Fibroblast of lung (primary cell): Measurements from ENCODE around the gene TAGLN2. TPM values are rescaled to one million over a fixed set of nuclear protein-coding genes. Genes with fewer than 3 reads are reported as not detected.

Experiments
- DNase-seq, 2 donors: peaks; one replicate each; pipeline versions ENCODE4 v3.0.0 to v3.0.0-alpha.2; 2010; ENCODE audit warnings: low read depth in 2 of 2
- H2AFZ ChIP-seq: 2 replicates; pipeline ENCODE4 v1.5.1; 2012; ENCODE audit warnings: low read length, control low read depth, inconsistent platforms
- H3K27ac ChIP-seq: 2 replicates; pipeline ENCODE4 v1.5.1; 2011; ENCODE audit warnings: low read length, control low read depth; ENCODE audit not compliant: insufficient read depth
- H3K27me3 ChIP-seq: 2 replicates; pipeline ENCODE4 v1.5.1; 2011; ENCODE audit warnings: mild to moderate bottlenecking, low read length; ENCODE audit not compliant: control insufficient read depth, insufficient read depth
- H3K36me3 ChIP-seq: 2 replicates; pipeline ENCODE4 v1.5.1; 2011; ENCODE audit warnings: low read length; ENCODE audit not compliant: control insufficient read depth, insufficient read depth
- H3K4me1 ChIP-seq: 2 replicates; pipeline ENCODE4 v1.5.1; 2011; ENCODE audit warnings: low read length; ENCODE audit not compliant: control insufficient read depth, insufficient read depth; ENCODE audit errors: extremely low read depth
- H3K4me2 ChIP-seq: 2 replicates; pipeline ENCODE4 v1.5.1; 2011; ENCODE audit warnings: low read length, control low read depth; ENCODE audit not compliant: insufficient read depth; ENCODE audit errors: extremely low read depth
- H3K4me3 ChIP-seq, 4 experiments: fragments of 200-600 bp in 1 of 4; sonication (generic) in 1 of 4; replicated peaks in 1 of 4; 2 replicates each; pipeline ENCODE4 v1.5.1; 2011 to 2016; ENCODE audit warnings: low read length in 4 of 4, low read depth in 3 of 4, mild to moderate bottlenecking in 3 of 4, control low read depth in 2 of 4, inconsistent platforms in 1 of 4, mixed read lengths in 1 of 4; ENCODE audit not compliant: insufficient read depth in 1 of 4; ENCODE audit errors: control extremely low read depth in 1 of 4
- H3K79me2 ChIP-seq: 2 replicates; pipeline ENCODE4 v1.5.1; 2012; ENCODE audit warnings: mild to moderate bottlenecking, low read length, inconsistent platforms; ENCODE audit not compliant: control insufficient read depth, insufficient read depth
- H3K9ac ChIP-seq: 2 replicates; pipeline ENCODE4 v1.5.1; 2011; ENCODE audit warnings: mild to moderate bottlenecking, low read length, control low read depth; ENCODE audit not compliant: insufficient read depth
- H3K9me3 ChIP-seq: 2 replicates; pipeline ENCODE4 v1.5.1; 2012; ENCODE audit warnings: low read depth, low read length; ENCODE audit not compliant: control insufficient read depth, insufficient read depth
- H4K20me1 ChIP-seq: 2 replicates; pipeline ENCODE4 v1.5.1; 2011; ENCODE audit warnings: low read length; ENCODE audit not compliant: control insufficient read depth, insufficient read depth; ENCODE audit errors: extremely low read depth
- CTCF ChIP-seq, 2 donors: IDR thresholded peaks in 1 of 2; conservative IDR thresholded peaks in 1 of 2; 1 replicate in 1 of 2; 2 replicates in 1 of 2; pipeline ENCODE4 v1.5.1; 2011 to 2012; ENCODE audit warnings: low read length in 2 of 2, control low read depth in 1 of 2, inconsistent platforms in 1 of 2, low read depth in 1 of 2, mild to moderate bottlenecking in 1 of 2
- EZH2 ChIP-seq: IDR thresholded peaks from 2 replicates; pipeline ENCODE4 v1.5.1; 2012; ENCODE audit warnings: low read length, control low read depth, mild to moderate bottlenecking; ENCODE audit errors: missing control alignments
- polyA plus RNA-seq, 2 donors: library from polyadenylated mRNA; depleted of rRNA in 1 of 2; stranded (reverse) in 1 of 2; unstranded in 1 of 2; fragments of >200 nt; gene quantifications; 2 replicates each; pipeline ENCODE4 v1.2.1, GENCODE V29; 2011 to 2012; ENCODE audit warnings: missing spikeins in 1 of 2
- total RNA-seq: library from RNA; depleted of rRNA; stranded (reverse); fragments of >200 nt; gene quantifications from 2 replicates; pipeline ENCODE4 v1.2.1, GENCODE V29; 2014

Gene TAGLN2
- total and polyA plus RNA-seq, 2 donors (not counting 1 experiment from before 2014, with no cell fraction given): 300 to 718 TPM

- H3K27me3 ChIP-seq: no peaks in the 10 kb centered on the region
- no peaks in the 10 kb centered on the region for H4K20me1 ChIP-seq
- H3K4me2 ChIP-seq: no peak overlapping the region
- peaks cover 26% of the 10 kb centered on the region for H3K36me3 ChIP-seq
- no peaks in the 10 kb centered on the region for H3K9me3 ChIP-seq
- H3K79me2 ChIP-seq: peaks cover 28% of the 10 kb centered on the region
- H3K27ac ChIP-seq: peak overlapping the region; percentile 36
- no peak overlapping the region for H3K9ac ChIP-seq
- TF ChIP-seq EZH2 (no peak), CTCF (conservative IDR thresholded peaks at IDR 0.05 in 1 of 2, IDR thresholded peaks at IDR 0.05 in 1 of 2; ENCODE audit: low read depth in 1 of 2, low read length in 2 of 2) (no peak)
- H3K4me3 ChIP-seq: no peak overlapping the region
- H2AFZ ChIP-seq: no peak overlapping the region
- peaks cover 49% of the 10 kb centered on the region for H3K4me1 ChIP-seq
- DNase-seq: peak; percentile 72 to 89
Measured at GRCh38 chr1:159916242-159917051, 8.9 kb downstream of the TAGLN2 start.

DNA sequence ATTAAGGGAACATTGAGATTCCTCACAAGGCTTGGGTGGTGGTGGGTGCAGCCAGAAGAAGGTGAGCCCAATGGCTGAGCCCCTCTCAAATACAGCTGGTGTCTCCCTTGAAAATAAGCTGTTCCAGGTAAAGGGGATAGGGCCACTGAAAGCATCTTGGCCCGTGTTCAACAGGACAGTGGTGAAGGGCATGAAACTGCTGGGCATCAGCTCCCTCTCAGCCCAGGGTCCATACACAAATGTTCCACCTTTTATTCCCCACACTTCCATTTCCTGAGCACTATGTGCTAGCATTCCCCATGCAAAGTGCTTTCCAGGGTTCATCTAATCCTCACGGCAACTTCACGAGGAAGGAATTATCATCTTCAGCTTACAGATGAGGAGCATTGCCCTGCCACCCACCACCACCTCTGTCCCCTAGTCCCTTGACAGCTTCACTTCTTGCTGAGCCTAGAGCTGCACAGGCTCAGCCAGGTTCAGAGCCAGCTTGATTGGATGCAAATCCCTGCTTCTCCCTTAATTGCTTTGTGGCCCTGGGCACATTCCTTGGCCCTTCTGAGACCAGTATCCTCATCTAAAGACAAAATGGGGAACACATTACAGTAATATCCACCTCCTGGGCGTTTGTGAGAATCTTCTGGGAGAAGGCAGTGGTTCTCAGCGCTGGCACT lies 9.6 kb downstream of the TAGLN2 start:
- no peaks in the 10 kb centered on the region for H4K20me1 ChIP-seq
- H3K9me3 ChIP-seq: no peaks in the 10 kb centered on the region
- peak overlapping the region; percentile 24 for H3K27ac ChIP-seq
- no peak overlapping the region for H3K4me2 ChIP-seq
- H3K4me1 ChIP-seq: peaks cover 50% of the 10 kb centered on the region
- H3K79me2 ChIP-seq: peaks cover 21% of the 10 kb centered on the region
- no peak overlapping the region for H3K9ac ChIP-seq
- no peak for DNase-seq
- TF ChIP-seq CTCF (conservative IDR thresholded peaks at IDR 0.05 in 1 of 2, IDR thresholded peaks at IDR 0.05 in 1 of 2; ENCODE audit: low read depth in 1 of 2, low read length in 2 of 2): no peak
- TF ChIP-seq EZH2: no peak
- no peaks in the 10 kb centered on the region for H3K27me3 ChIP-seq
- no peak overlapping the region for H2AFZ ChIP-seq
- peaks cover 26% of the 10 kb centered on the region for H3K36me3 ChIP-seq
- H3K4me3 ChIP-seq: no peak overlapping the region

- no peak for TF ChIP-seq EZH2
- no peak for TF ChIP-seq CTCF (conservative IDR thresholded peaks at IDR 0.05 in 1 of 2, IDR thresholded peaks at IDR 0.05 in 1 of 2; ENCODE audit: low read depth in 1 of 2, low read length in 2 of 2)
- Histone ChIP-seq H3K9me3 (no peaks in the 10 kb centered on the region), H3K4me1 (peaks cover 53% of the 10 kb centered on the region)
Measured at GRCh38 chr1:159914252-159915018, 10.9 kb downstream of the TAGLN2 start.

More at GRCh38 chr1:159914252-159915018, 10.9 kb downstream of the TAGLN2 start:
- Histone ChIP-seq H3K4me3 (no peak overlapping the region), H3K4me2 (no peak overlapping the region), H2AFZ (no peak overlapping the region), H3K79me2 (peaks cover 8% of the 10 kb centered on the region), H3K36me3 (peaks cover 17% of the 10 kb centered on the region), H3K27ac (no peak overlapping the region), H3K27me3 (no peaks in the 10 kb centered on the region), H4K20me1 (no peaks in the 10 kb centered on the region), H3K9ac (no peak overlapping the region)
- DNase-seq: no peak
